ENCODE results near the gene OR6V1.
A peak's percentile ranks its signal among the peaks of the same experiment; 100 is the strongest.

The OR6V1 gene

GRCh38 chr7:143052041-143052440 lies at the start of gene OR6V1:
Gene OR6V1, plus strand, starts transcription at chr7:143052341. Its CDS starts 0 bp downstream, at chr7:143052341.
- no peak for DNase-seq (ENCODE audit: low read depth)
- no peak for TF ChIP-seq CTCF (IDR thresholded peaks at IDR 0.05; ENCODE audit: control insufficient read depth, insufficient read depth, low read depth, low read length, missing control alignments)
- no peak within 1 kb of the TSS for H3K4me3 ChIP-seq (ENCODE audit: control insufficient read depth, low read depth, low read length)

- no peak for TF ChIP-seq CTCF (IDR thresholded peaks at IDR 0.05; ENCODE audit: control insufficient read depth, insufficient read depth, low read depth, low read length, missing control alignments)
- DNase-seq (ENCODE audit: low read depth) = no peak
- H3K4me3 ChIP-seq (ENCODE audit: control insufficient read depth, low read depth, low read length) = no peak overlapping the region
Observed at GRCh38 chr7:143002898-143003297, 49.2 kb upstream of the OR6V1 start.

- no peak overlapping the region for H3K4me3 ChIP-seq (ENCODE audit: control insufficient read depth, low read depth, low read length)
- TF ChIP-seq CTCF (IDR thresholded peaks at IDR 0.05; ENCODE audit: control insufficient read depth, insufficient read depth, low read depth, low read length, missing control alignments) = peak; percentile 74
- DNase-seq (ENCODE audit: low read depth) = peak; percentile 10
Observed at GRCh38 chr7:143003393-143004051, 48.6 kb upstream of the OR6V1 start.

- DNase-seq (ENCODE audit: low read depth) = no peak
- no peak overlapping the region for H3K4me3 ChIP-seq (ENCODE audit: control insufficient read depth, low read depth, low read length)
Observed at GRCh38 chr7:143005632-143006260, 46.4 kb upstream of the OR6V1 start.

GRCh38 chr7:143008007-143008901 lies 43.9 kb upstream of the OR6V1 start:
- no peak overlapping the region for H3K4me3 ChIP-seq (ENCODE audit: control insufficient read depth, low read depth, low read length)
- no peak for DNase-seq (ENCODE audit: low read depth)
- peak; percentile 98 for TF ChIP-seq CTCF (IDR thresholded peaks at IDR 0.05; ENCODE audit: control insufficient read depth, insufficient read depth, low read depth, low read length, missing control alignments)

More at GRCh38 chr7:143005632-143006260, 46.4 kb upstream of the OR6V1 start:
- TF ChIP-seq CTCF (IDR thresholded peaks at IDR 0.05; ENCODE audit: control insufficient read depth, insufficient read depth, low read depth, low read length, missing control alignments) = no peak

- TF ChIP-seq CTCF (IDR thresholded peaks at IDR 0.05; ENCODE audit: control insufficient read depth, insufficient read depth, low read depth, low read length, missing control alignments) = no peak
- H3K4me3 ChIP-seq (ENCODE audit: control insufficient read depth, low read depth, low read length) = no peak overlapping the region
- DNase-seq (ENCODE audit: low read depth) = no peak
Observed at GRCh38 chr7:143012001-143012400, 40.1 kb upstream of the OR6V1 start.

All from AG09309 (cell line).